Muscle layer of colon (tissue), 2 donors: ENCODE data around the gene DYNC2H1.

Source experiments
- H3K27ac ChIP-seq: one replicate; pipeline ENCODE4 v1.7.0; 2013; ENCODE audit warnings: low read depth, mild to moderate bottlenecking, low read length, moderate library complexity
- H3K27me3 ChIP-seq, 2 donors: one replicate each; pipeline ENCODE4 v1.7.0; 2013; ENCODE audit warnings: low read length in 2 of 2, mild to moderate bottlenecking in 2 of 2; ENCODE audit not compliant: insufficient read depth in 2 of 2, control insufficient read depth in 1 of 2
- H3K36me3 ChIP-seq: one replicate; pipeline ENCODE4 v1.7.0; 2013; ENCODE audit warnings: mild to moderate bottlenecking, low read length; ENCODE audit not compliant: insufficient read depth
- H3K4me1 ChIP-seq: one replicate; pipeline ENCODE4 v1.7.0; 2013; ENCODE audit warnings: mild to moderate bottlenecking, low read length; ENCODE audit not compliant: insufficient read depth
- H3K4me3 ChIP-seq, 2 donors: one replicate each; pipeline ENCODE4 v1.7.0; 2013; ENCODE audit warnings: low read length in 2 of 2, low read depth in 1 of 2, mild to moderate bottlenecking in 1 of 2, moderate library complexity in 1 of 2
- H3K9ac ChIP-seq: one replicate; pipeline ENCODE4 v1.7.0; 2013; ENCODE audit warnings: low read length
- H3K9me3 ChIP-seq: one replicate; pipeline ENCODE4 v1.7.0; 2013; ENCODE audit warnings: mild to moderate bottlenecking, low read length
- donor health status: abdominal sarcoma.
- donor health status: Adenocarcinoma of cecum.

DYNC2H1 gene

DNA sequence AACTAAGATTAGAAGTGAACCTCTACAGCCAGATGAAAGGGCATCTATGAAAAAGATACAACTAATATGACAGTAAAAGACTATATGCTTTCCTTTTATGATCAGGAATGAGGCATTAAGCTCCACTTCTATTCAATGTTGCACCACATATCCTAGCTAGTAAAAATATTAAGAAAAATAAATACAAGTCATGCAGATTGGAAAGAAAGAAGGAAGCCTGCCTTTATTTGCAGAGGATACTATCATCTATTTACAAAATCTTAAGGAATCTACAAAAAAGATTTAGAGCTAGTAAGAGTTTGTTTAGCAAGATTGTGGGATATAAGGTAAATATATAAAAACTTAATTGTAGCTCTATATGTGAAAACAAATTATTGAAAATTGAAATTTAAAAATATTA is 308.8 kb downstream of the DYNC2H1 start:
- Histone ChIP-seq H3K27ac (no peak overlapping the region), H3K4me1 (no peaks in the 10 kb centered on the region), H3K9ac (no peak overlapping the region), H3K27me3 (no peaks in the 10 kb centered on the region), H3K9me3 (no peaks in the 10 kb centered on the region), H3K4me3 (no peak overlapping the region), H3K36me3 (no peaks in the 10 kb centered on the region)

- Histone ChIP-seq H3K4me3 (no peak overlapping the region), H3K27ac (no peak overlapping the region), H3K36me3 (no peaks in the 10 kb centered on the region), H3K4me1 (no peaks in the 10 kb centered on the region), H3K9me3 (no peaks in the 10 kb centered on the region), H3K27me3 (no peaks in the 10 kb centered on the region), H3K9ac (no peak overlapping the region)
Measured at GRCh38 chr11:103420593-103420992, 311.4 kb downstream of the DYNC2H1 start.

GRCh38 chr11:103433386-103434072 is 324.3 kb downstream of the DYNC2H1 start:
- no peak overlapping the region for H3K9ac ChIP-seq
- H3K27me3 ChIP-seq, result no peaks in the 10 kb centered on the region
- no peaks in the 10 kb centered on the region for H3K4me1 ChIP-seq
- no peak overlapping the region for H3K27ac ChIP-seq
- H3K4me3 ChIP-seq, result no peak overlapping the region
- H3K36me3 ChIP-seq, result no peaks in the 10 kb centered on the region
- H3K9me3 ChIP-seq, result no peaks in the 10 kb centered on the region

GRCh38 chr11:103434073-103434411 is 324.8 kb downstream of the DYNC2H1 start:
- no peak overlapping the region for H3K9ac ChIP-seq

GRCh38 chr11:103436131-103436770 is 327.0 kb downstream of the DYNC2H1 start:
- no peaks in the 10 kb centered on the region for H3K4me1 ChIP-seq
- H3K36me3 ChIP-seq, result no peaks in the 10 kb centered on the region
- no peaks in the 10 kb centered on the region for H3K9me3 ChIP-seq
- H3K9ac ChIP-seq, result no peak overlapping the region
- no peaks in the 10 kb centered on the region for H3K27me3 ChIP-seq
- H3K4me3 ChIP-seq, result no peak overlapping the region
- H3K27ac ChIP-seq, result no peak overlapping the region

More at GRCh38 chr11:103434073-103434411, 324.8 kb downstream of the DYNC2H1 start:
- no peaks in the 10 kb centered on the region for H3K4me1 ChIP-seq
- H3K9me3 ChIP-seq, result no peaks in the 10 kb centered on the region
- H3K27ac ChIP-seq, result no peak overlapping the region
- H3K36me3 ChIP-seq, result no peaks in the 10 kb centered on the region
- no peak overlapping the region for H3K4me3 ChIP-seq
- H3K27me3 ChIP-seq, result no peaks in the 10 kb centered on the region

- Histone ChIP-seq H3K4me1 (no peaks in the 10 kb centered on the region), H3K9me3 (no peaks in the 10 kb centered on the region), H3K27ac (no peak overlapping the region), H3K27me3 (no peaks in the 10 kb centered on the region), H3K4me3 (no peak overlapping the region), H3K9ac (no peak overlapping the region), H3K36me3 (no peaks in the 10 kb centered on the region)
Measured at GRCh38 chr11:103441021-103441420, 331.8 kb downstream of the DYNC2H1 start.

DNA sequence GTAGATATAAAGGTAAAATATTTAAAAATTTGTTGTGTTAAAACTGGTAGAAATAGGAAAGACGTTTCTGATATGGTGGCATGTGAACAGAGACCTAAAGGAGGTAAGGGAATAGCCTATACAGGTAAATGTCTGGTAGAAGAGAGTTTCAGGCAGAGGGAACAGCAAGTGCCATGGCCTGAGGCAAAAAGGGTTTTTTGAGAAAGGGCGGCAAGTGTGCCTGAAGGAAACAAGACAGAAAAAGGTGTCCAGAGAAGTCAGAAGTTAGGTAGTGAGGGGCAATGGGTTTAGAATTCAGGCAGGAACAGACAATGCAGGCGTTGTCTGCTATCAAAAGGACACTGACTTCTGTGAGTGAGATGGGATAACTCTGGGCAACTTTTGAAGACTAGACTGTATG is 339.7 kb downstream of the DYNC2H1 start:
- Histone ChIP-seq H3K4me1 (no peaks in the 10 kb centered on the region), H3K9me3 (no peaks in the 10 kb centered on the region), H3K27me3 (no peaks in the 10 kb centered on the region), H3K27ac (no peak overlapping the region), H3K36me3 (no peaks in the 10 kb centered on the region), H3K4me3 (no peak overlapping the region), H3K9ac (no peak overlapping the region)

DNA sequence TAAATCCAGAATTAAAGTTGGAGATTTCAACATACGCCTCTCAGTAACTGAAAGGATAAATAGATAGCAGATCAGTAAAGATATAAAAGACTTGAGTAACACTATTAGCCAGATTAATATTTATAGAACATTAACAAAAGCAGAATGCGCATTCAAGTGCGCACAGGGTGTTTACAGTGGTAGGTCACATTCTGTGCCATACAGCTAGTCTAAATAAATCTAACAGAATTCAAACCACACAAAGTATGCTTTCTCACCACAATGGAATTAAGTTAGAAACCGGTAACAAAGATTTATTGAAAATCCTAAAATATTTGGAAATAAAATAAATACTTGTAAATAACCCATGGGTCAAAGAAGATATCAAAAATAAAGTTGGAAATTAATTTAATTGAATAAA is 341.0 kb downstream of the DYNC2H1 start:
- no peak overlapping the region for H3K4me3 ChIP-seq
- H3K9ac ChIP-seq, result no peak overlapping the region
- no peaks in the 10 kb centered on the region for H3K27me3 ChIP-seq
- no peaks in the 10 kb centered on the region for H3K4me1 ChIP-seq
- no peaks in the 10 kb centered on the region for H3K9me3 ChIP-seq
- H3K27ac ChIP-seq, result no peak overlapping the region
- no peaks in the 10 kb centered on the region for H3K36me3 ChIP-seq

DNA sequence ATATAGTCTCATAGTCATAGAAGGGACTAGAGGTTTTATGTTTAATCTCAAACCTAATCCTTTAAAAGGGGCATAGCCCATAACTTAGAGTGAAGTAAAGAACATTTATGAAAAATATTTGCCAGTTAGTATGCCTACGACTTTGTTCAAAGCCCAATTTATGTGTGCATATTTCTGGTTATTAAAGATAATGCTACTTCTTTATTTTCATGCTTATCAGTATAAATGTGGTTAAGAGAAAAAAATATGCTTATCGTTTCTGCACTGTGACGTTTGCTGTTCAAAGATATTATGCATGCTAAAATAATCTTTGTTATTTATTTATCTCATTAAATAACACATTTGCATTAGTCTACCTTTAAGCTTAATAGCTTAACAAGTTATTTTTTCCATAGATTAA is 343.9 kb downstream of the DYNC2H1 start:
- H3K27me3 ChIP-seq, result no peaks in the 10 kb centered on the region
- no peak overlapping the region for H3K4me3 ChIP-seq
- no peaks in the 10 kb centered on the region for H3K9me3 ChIP-seq
- no peaks in the 10 kb centered on the region for H3K36me3 ChIP-seq
- no peak overlapping the region for H3K9ac ChIP-seq
- H3K4me1 ChIP-seq, result no peaks in the 10 kb centered on the region
- no peak overlapping the region for H3K27ac ChIP-seq

DNA sequence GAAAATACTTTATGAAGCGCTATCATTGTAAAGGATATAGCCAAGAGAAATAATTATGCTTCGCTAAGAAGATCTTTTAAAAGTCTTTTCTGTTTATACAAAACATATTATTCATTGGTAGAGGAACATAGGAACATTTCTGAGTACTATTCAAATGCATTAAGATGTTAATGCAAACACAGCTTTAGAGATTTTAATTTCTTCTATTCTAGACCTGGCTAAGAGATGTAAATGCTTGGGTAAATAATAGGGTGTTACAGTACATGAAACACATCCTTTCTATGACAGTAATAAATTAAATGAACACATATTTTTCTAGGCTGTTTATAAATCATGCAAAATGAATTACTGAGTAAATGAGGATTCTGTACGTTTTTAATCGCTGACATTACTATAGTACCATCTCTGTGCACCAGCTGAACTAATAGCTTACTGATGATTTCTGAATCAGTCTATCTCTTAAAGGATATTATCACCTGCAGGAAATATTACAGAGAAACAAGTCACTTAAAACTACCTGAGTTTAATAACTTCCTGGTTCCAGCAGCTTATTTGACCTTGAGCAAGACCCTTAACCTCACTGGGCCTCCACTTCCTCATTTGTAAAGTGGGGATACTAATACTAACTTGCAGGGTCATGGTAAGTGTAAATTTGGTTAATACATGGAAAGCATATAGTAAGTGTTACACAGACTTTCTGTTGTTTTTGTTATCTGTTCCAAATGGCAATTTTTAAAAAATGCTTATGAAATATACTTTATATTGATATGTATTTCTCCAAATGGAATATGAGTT is 344.9 kb downstream of the DYNC2H1 start:
- H3K9ac ChIP-seq, result no peak overlapping the region
- H3K9me3 ChIP-seq, result no peaks in the 10 kb centered on the region
- no peaks in the 10 kb centered on the region for H3K4me1 ChIP-seq
- H3K27me3 ChIP-seq, result no peaks in the 10 kb centered on the region
- H3K4me3 ChIP-seq, result no peak overlapping the region
- H3K27ac ChIP-seq, result no peak overlapping the region
- no peaks in the 10 kb centered on the region for H3K36me3 ChIP-seq

DNA sequence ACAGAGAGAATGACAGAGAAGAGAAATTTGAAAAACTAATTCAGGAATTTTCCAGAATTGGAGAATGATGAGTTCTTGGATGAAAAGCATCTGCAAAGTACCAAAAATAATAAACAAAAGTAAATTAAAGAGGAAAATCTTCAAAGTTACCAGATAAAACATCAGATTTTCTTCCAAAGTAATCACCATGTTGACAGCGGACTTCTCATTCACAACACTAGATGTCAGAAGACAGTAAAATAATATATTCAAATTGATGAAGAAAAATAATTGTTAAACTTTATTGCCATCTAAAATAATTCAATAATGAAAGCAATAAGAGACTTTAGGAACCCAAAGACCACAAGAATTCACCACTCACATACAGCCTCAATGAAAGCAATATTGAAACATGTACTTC is 355.2 kb downstream of the DYNC2H1 start:
- H3K9ac ChIP-seq, result no peak overlapping the region
- no peak overlapping the region for H3K4me3 ChIP-seq
- H3K9me3 ChIP-seq, result no peaks in the 10 kb centered on the region
- H3K4me1 ChIP-seq, result no peaks in the 10 kb centered on the region
- no peak overlapping the region for H3K27ac ChIP-seq
- no peaks in the 10 kb centered on the region for H3K27me3 ChIP-seq
- no peaks in the 10 kb centered on the region for H3K36me3 ChIP-seq
